BJ (cell line): ENCODE results near the gene SLC44A3. TPM values are rescaled to one million over a fixed set of nuclear protein-coding genes. Genes with fewer than 3 reads are reported as not detected.

Source experiments
- CTCF ChIA-PET: fragments of 350-600 bp; formaldehyde crosslinking; extraction: SDS; loops from one replicate; lab custom pipeline; 2021; ENCODE audit warnings: antibody characterized with exemption, inconsistent platforms; lab: Yijun Ruan, JAX
- POLR2A ChIA-PET: fragments of 300-600 bp; sonication (Branson Sonifier 250); formaldehyde crosslinking; extraction: SDS; loops from one replicate; lab custom pipeline; 2021; ENCODE audit warnings: antibody characterized with exemption; lab: Charles Lee
- DNase-seq: peaks from one replicate; pipeline ENCODE4 v3.0.0-alpha.2; 2011; ENCODE audit warnings: low read depth
- H3K27me3 ChIP-seq: 2 replicates; pipeline ENCODE4 v1.6.0; 2011; ENCODE audit warnings: low read length; ENCODE audit not compliant: control insufficient read depth, insufficient read depth
- H3K36me3 ChIP-seq: 2 replicates; pipeline ENCODE4 v1.5.1; 2011; ENCODE audit warnings: low read length; ENCODE audit not compliant: control insufficient read depth, insufficient read depth
- H3K4me3 ChIP-seq: 2 replicates; pipeline ENCODE4 v1.5.1; 2011; ENCODE audit warnings: low read depth, mild to moderate bottlenecking, control low read depth, low read length
- polyA plus RNA-seq: library from polyadenylated mRNA; depleted of rRNA; stranded (reverse); fragments of >200 nt; gene quantifications from 2 replicates; pipeline ENCODE4 v1.2.3, GENCODE V29; 2011
- TF ChIP-seq, protein P1 (sequence below): IDR thresholded peaks from 2 replicates; pipeline ENCODE4 v1.5.1; 2011; ENCODE audit warnings: low read depth, mild to moderate bottlenecking, control low read depth, inconsistent platforms, low read length, moderate library complexity; ENCODE audit not compliant: insufficient read depth

The SLC44A3 gene
- polyA plus RNA-seq, 1 experiment = 1.1 TPM

DNA sequence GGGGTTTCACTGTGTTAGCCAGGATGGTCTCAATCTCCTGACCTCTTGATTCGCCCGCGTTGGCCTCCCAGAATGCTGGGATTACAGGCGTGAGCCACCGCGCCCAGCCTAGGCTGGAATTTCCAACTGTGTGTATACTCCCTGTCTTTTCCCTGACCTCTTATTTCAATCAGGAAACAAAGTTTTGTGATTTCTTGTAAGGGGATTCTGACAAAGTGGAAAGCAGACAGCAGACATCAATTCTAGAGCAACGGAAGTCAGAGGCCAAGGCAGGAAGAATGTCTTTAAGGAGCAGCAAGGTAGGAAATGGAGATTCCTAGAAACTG lies 36.0 kb upstream of the SLC44A3 start:
- no peak overlapping the region for H3K4me3 ChIP-seq
- TF ChIP-seq, protein P1, sequence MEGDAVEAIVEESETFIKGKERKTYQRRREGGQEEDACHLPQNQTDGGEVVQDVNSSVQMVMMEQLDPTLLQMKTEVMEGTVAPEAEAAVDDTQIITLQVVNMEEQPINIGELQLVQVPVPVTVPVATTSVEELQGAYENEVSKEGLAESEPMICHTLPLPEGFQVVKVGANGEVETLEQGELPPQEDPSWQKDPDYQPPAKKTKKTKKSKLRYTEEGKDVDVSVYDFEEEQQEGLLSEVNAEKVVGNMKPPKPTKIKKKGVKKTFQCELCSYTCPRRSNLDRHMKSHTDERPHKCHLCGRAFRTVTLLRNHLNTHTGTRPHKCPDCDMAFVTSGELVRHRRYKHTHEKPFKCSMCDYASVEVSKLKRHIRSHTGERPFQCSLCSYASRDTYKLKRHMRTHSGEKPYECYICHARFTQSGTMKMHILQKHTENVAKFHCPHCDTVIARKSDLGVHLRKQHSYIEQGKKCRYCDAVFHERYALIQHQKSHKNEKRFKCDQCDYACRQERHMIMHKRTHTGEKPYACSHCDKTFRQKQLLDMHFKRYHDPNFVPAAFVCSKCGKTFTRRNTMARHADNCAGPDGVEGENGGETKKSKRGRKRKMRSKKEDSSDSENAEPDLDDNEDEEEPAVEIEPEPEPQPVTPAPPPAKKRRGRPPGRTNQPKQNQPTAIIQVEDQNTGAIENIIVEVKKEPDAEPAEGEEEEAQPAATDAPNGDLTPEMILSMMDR = no peak
- POLR2A ChIA-PET = interaction anchor here (0.6 kb wide), 1 partner anchor 85 kb away, joined by 3 read pairs; no protein-coding TSS in a partner anchor
- no peaks in the 10 kb centered on the region for H3K27me3 ChIP-seq
- H3K36me3 ChIP-seq = no peaks in the 10 kb centered on the region
- CTCF ChIA-PET = no interaction called here
- DNase-seq = no peak

DNA sequence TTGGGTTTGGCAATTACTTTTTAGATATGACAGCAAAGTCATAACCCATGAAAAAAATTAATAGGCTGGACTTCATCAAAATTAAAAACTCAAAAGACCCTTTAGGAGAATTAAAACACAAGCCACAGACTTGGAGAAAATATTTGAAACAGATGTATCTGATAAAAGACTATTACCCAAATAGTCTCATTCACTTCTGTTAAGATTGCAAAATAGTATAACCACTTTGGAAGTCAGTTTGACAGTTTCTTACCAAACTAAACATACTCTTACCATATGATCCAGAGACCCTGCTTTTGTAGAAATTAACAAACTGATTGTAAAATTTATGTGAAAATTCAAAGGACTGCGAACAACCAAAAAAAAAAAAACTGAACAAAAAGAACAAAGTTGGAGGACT lies 32.5 kb upstream of the SLC44A3 start:
- TF ChIP-seq, protein P1 = no peak
- ChIA-PET POLR2A (no interaction called here), CTCF (no interaction called here)
- Histone ChIP-seq H3K4me3 (no peak overlapping the region), H3K36me3 (no peaks in the 10 kb centered on the region), H3K27me3 (no peaks in the 10 kb centered on the region)
- DNase-seq = no peak

DNA sequence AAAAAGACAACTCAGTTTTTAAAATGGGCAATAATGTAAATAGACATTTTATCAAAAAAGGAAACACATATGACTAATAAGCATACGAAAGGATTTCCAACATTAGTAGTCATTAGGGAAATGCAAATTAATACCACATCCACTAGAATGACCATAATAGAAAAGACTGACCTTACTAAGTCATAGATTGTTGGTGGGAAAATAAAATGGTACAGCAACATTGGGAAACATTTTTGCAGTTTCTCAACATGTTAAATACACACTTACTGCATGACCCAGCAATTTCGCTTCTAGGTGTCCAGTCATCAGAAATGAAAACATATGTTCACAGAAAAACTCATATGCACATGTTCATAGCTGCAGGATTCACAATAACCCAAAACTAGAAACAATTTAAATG lies 29.9 kb upstream of the SLC44A3 start:
- CTCF ChIA-PET = no interaction called here
- DNase-seq = no peak
- no peak overlapping the region for H3K4me3 ChIP-seq
- no peaks in the 10 kb centered on the region for H3K27me3 ChIP-seq
- H3K36me3 ChIP-seq = no peaks in the 10 kb centered on the region
- POLR2A ChIA-PET = no interaction called here
- TF ChIP-seq, protein P1 = no peak

DNA sequence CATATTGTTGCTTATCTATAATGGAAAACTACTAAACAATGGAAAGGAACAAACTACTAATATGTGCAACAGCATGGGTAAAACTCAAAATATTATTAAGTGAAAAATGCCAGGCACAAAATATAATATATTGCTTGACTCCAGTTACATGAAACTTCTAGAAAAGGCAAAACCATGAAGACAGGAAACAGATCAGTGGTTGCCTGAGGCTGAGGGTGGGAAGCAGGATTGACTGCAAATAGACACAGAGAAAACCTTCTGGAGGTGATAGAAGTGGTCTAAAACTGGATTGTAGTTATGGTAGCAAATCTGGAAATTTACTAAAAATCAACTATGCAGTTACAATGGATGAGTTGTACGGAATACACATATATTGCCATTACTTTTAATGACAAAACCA lies 29.5 kb upstream of the SLC44A3 start:
- CTCF ChIA-PET = no interaction called here
- no peak for DNase-seq
- POLR2A ChIA-PET = no interaction called here
- H3K36me3 ChIP-seq = no peaks in the 10 kb centered on the region
- no peak overlapping the region for H3K4me3 ChIP-seq
- TF ChIP-seq, protein P1 = no peak
- H3K27me3 ChIP-seq = no peaks in the 10 kb centered on the region

DNA sequence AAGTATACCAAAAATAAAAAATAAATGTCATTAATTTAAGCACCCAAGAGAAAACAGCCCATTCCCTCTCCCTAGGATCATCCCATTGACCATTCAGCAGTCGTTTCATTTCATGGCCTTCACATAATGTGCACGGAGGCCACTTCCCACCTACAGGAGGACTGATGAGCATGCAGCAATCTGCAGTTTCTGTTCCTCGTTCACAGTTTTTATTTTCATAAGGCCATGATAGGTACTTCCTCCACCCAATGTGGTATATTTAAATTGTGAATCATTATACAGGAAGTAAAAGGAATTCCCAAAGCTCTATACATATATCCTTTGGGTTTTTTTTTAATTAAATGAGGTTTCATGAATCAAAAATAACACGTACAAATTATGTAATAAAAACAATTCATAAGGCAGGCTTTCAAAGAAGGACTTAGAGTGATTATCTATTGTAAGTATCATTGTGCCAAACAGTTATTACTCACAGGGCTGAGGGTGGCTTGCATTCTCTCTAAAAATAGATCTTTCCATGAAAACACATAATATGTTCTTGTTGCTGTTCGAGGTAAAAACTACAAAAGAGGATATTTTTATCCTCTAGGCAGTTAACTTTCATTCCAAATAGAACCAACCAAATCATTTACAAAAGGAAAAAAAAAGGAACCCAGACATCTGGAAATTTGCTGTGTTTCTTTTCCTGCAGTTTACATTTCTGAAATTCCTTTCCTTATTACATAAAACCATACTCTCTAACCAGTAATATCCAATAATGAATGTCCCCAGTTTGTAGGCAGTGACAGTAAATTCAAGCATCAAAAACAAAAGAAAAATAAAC lies 27.5 kb upstream of the SLC44A3 start:
- Histone ChIP-seq H3K36me3 (no peaks in the 10 kb centered on the region), H3K27me3 (no peaks in the 10 kb centered on the region), H3K4me3 (no peak overlapping the region)
- TF ChIP-seq, protein P1 = peak; percentile 37
- peak; percentile 84 for DNase-seq
- POLR2A ChIA-PET = no interaction called here
- CTCF ChIA-PET = interaction anchor here (0.6 to 1.0 kb wide), 3 partner anchors 85 to 188 kb away, joined by 3 to 4 read pairs (median 4); no protein-coding TSS in a partner anchor
